ENCODE results near the gene ZNF133.

GRCh38 chr20:18256440-18257090, 31.8 kb upstream of the ZNF133 start:
- no peak for TF ChIP-seq NR1H2 (CRISPR knock-in tag; IDR thresholded peaks at IDR 0.05)
- TF ChIP-seq CTCF (IDR thresholded peaks at IDR 0.05): no peak
- no peak for TF ChIP-seq E2F4 (CRISPR knock-in tag; IDR thresholded peaks at IDR 0.05; ENCODE audit: borderline replicate concordance, low read depth)
- no peak for TF ChIP-seq ZNF423 (CRISPR knock-in tag; IDR thresholded peaks at IDR 0.05)
- TF ChIP-seq ERG (CRISPR knock-in tag; IDR thresholded peaks at IDR 0.05): no peak
- TF ChIP-seq MAX (CRISPR knock-in tag; IDR thresholded peaks at IDR 0.05): no peak
- TF ChIP-seq USF1 (CRISPR knock-in tag; IDR thresholded peaks at IDR 0.05): no peak
- no peak for TF ChIP-seq MYBL2 (CRISPR knock-in tag; IDR thresholded peaks at IDR 0.05)
- no peak for TF ChIP-seq FOXJ3 (CRISPR knock-in tag; IDR thresholded peaks at IDR 0.05; ENCODE audit: borderline replicate concordance)
- no peak for TF ChIP-seq JUN (CRISPR knock-in tag; IDR thresholded peaks at IDR 0.05)
- no peak for TF ChIP-seq SP1 (CRISPR knock-in tag; conservative IDR thresholded peaks at IDR 0.05)
- no peak for TF ChIP-seq ZNF317 (CRISPR knock-in tag; IDR thresholded peaks at IDR 0.05; ENCODE audit: borderline replicate concordance, low read depth)
- TF ChIP-seq NFE2L1 (CRISPR knock-in tag; IDR thresholded peaks at IDR 0.05): no peak
- TF ChIP-seq ATF2 (CRISPR knock-in tag; IDR thresholded peaks at IDR 0.05; ENCODE audit: borderline replicate concordance, low read depth): no peak

All from WTC11 (cell line).